Measurements from ENCODE around the gene FADS6.

DNA sequence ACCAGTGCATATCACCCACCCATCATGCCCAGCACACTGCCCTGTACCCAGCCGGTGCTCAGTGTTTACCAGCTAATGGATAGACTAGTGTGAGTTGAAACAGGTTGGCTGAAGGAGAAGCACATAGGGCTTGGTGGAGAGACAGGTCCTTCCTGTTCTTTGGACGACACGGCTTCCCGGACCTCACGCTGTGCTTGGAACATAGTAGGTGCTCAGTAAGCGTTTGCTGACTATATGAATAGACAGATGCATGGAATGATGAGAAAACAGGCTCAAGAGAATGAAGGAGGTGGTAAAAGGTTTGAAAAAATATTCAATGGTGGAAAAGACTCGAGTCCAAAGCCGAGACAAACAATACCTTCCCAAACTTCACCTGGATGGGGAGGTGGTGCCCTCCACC lies 6.8 kb upstream of the FADS6 start:
- TF ChIP-seq, protein P1, sequence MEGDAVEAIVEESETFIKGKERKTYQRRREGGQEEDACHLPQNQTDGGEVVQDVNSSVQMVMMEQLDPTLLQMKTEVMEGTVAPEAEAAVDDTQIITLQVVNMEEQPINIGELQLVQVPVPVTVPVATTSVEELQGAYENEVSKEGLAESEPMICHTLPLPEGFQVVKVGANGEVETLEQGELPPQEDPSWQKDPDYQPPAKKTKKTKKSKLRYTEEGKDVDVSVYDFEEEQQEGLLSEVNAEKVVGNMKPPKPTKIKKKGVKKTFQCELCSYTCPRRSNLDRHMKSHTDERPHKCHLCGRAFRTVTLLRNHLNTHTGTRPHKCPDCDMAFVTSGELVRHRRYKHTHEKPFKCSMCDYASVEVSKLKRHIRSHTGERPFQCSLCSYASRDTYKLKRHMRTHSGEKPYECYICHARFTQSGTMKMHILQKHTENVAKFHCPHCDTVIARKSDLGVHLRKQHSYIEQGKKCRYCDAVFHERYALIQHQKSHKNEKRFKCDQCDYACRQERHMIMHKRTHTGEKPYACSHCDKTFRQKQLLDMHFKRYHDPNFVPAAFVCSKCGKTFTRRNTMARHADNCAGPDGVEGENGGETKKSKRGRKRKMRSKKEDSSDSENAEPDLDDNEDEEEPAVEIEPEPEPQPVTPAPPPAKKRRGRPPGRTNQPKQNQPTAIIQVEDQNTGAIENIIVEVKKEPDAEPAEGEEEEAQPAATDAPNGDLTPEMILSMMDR (IDR thresholded peaks at IDR 0.05; ENCODE audit: low read length) = no peak
- no peak for TF ChIP-seq EZH2phosphoT487 (IDR thresholded peaks at IDR 0.05; ENCODE audit: low read length)
